Liver (tissue), 3 donors: Measurements from ENCODE around the gene KRTAP10-9.

ENCODE experiments used
- JUND ChIP-seq, 2 donors: IDR thresholded peaks; 2 replicates each; pipeline ENCODE4 v1.6.1; 2016; ENCODE audit warnings: antibody characterized with exemption in 2 of 2
- REST ChIP-seq: IDR thresholded peaks from 2 replicates; pipeline ENCODE4 v1.6.1; 2016; ENCODE audit warnings: antibody characterized with exemption, mild to moderate bottlenecking
- TAF1 ChIP-seq: conservative IDR thresholded peaks from 2 replicates; pipeline ENCODE4 v1.6.1; 2016; ENCODE audit warnings: antibody characterized with exemption, mild to moderate bottlenecking
- TF ChIP-seq, protein P1 (sequence below): fragments of 150-350 bp; IDR thresholded peaks from 2 replicates; pipeline ENCODE4 v1.5.1; 2017; ENCODE audit warnings: improper control_type of control experiment, low read depth, low read length; ENCODE audit not compliant: missing input control
- TF ChIP-seq, protein P2 (sequence below): IDR thresholded peaks from 2 replicates; pipeline ENCODE4 v1.6.1; 2016; ENCODE audit warnings: antibody characterized with exemption
- donor health status: healthy.
- donor health status: healthy.

- TF ChIP-seq, protein P1, sequence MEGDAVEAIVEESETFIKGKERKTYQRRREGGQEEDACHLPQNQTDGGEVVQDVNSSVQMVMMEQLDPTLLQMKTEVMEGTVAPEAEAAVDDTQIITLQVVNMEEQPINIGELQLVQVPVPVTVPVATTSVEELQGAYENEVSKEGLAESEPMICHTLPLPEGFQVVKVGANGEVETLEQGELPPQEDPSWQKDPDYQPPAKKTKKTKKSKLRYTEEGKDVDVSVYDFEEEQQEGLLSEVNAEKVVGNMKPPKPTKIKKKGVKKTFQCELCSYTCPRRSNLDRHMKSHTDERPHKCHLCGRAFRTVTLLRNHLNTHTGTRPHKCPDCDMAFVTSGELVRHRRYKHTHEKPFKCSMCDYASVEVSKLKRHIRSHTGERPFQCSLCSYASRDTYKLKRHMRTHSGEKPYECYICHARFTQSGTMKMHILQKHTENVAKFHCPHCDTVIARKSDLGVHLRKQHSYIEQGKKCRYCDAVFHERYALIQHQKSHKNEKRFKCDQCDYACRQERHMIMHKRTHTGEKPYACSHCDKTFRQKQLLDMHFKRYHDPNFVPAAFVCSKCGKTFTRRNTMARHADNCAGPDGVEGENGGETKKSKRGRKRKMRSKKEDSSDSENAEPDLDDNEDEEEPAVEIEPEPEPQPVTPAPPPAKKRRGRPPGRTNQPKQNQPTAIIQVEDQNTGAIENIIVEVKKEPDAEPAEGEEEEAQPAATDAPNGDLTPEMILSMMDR, result no peak
- no peak for TF ChIP-seq TAF1
- TF ChIP-seq JUND (IDR thresholded peaks at IDR 0.05), result no peak
- no peak for TF ChIP-seq REST
- TF ChIP-seq, protein P2, sequence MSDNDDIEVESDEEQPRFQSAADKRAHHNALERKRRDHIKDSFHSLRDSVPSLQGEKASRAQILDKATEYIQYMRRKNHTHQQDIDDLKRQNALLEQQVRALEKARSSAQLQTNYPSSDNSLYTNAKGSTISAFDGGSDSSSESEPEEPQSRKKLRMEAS, result no peak
Measured at GRCh38 chr21:44581158-44581557, 45.7 kb upstream of the KRTAP10-9 start.
